GM12875 (cell line): Measurements from ENCODE around the gene JUND.

Experiments
- H3K4me3 ChIP-seq: one replicate; pipeline ENCODE4 v1.5.1; 2011; ENCODE audit warnings: low read depth, low read length, control low read depth
- CTCF ChIP-seq: IDR thresholded peaks from 2 replicates; pipeline ENCODE4 v1.5.1; 2011; ENCODE audit warnings: low read depth, mild to moderate bottlenecking, control low read depth, inconsistent platforms, low read length, moderate library complexity, borderline replicate concordance; ENCODE audit not compliant: insufficient read depth

The JUND gene

GRCh38 chr19:18289471-18290301 lies 8.3 kb upstream of the JUND start:
- H3K4me3 ChIP-seq, result no peak overlapping the region
- no peak for TF ChIP-seq CTCF

GRCh38 chr19:18287836-18288772 lies 6.7 kb upstream of the JUND start:
- H3K4me3 ChIP-seq, result no peak overlapping the region
- no peak for TF ChIP-seq CTCF

- TF ChIP-seq CTCF, result no peak
- no peak overlapping the region for H3K4me3 ChIP-seq
These were observed 5.7 kb upstream of the JUND start for GRCh38 chr19:18286973-18287635.

- no peak for TF ChIP-seq CTCF
- no peak overlapping the region for H3K4me3 ChIP-seq
These were observed 3.4 kb upstream of the JUND start for GRCh38 chr19:18284712-18285360.

- no peak overlapping the region for H3K4me3 ChIP-seq
- TF ChIP-seq CTCF, result no peak
These were observed 1.9 kb upstream of the JUND start for GRCh38 chr19:18283338-18283737.

- no peak for TF ChIP-seq CTCF
- H3K4me3 ChIP-seq, result peak overlapping the region; percentile 44
These were observed 1.3 kb upstream of the JUND start for GRCh38 chr19:18282788-18283141.
